ENCODE measurements around the gene CA10.

- no peak for TF ChIP-seq CTCF (IDR thresholded peaks at IDR 0.05; ENCODE audit: borderline replicate concordance, extremely low read depth, low read length, poor library complexity, severe bottlenecking)
- no peak for TF ChIP-seq EZH2 (IDR thresholded peaks at IDR 0.05; ENCODE audit: borderline replicate concordance, low read depth, low read length, severe bottlenecking)
Measured at GRCh38 chr17:51650772-51651171, 507.7 kb downstream of the CA10 start.

Data from DND-41 (cell line).